OCI-LY3 (cell line): ENCODE results near the gene GPR155.

Source experiments
- H2AFZ ChIP-seq: fragments of 200-600, 300-600 bp; shearing (Covaris generic); 2 replicates; pipeline ENCODE4 v1.6.0; 2014; ENCODE audit warnings: antibody characterized with exemption, low read depth, low read length
- H3K27ac ChIP-seq: fragments of 200-600, 300-600 bp; sonication (generic); 2 replicates; pipeline ENCODE4 v1.5.1; 2014; ENCODE audit warnings: mild to moderate bottlenecking, low read length, moderate library complexity, mixed read lengths
- H3K27me3 ChIP-seq: fragments of 200-600, 300-600 bp; sonication (generic); 2 replicates; pipeline ENCODE4 v1.6.1; 2014; ENCODE audit warnings: low read depth, low read length, mixed read lengths
- H3K36me3 ChIP-seq: fragments of 200-600, 300-600 bp; sonication (generic); replicated peaks from 2 replicates; pipeline ENCODE3; 2014; ENCODE audit warnings: low read depth, low read length, mixed read lengths
- H3K4me1 ChIP-seq: fragments of 300-600, 200-600 bp; sonication (generic); 2 replicates; pipeline ENCODE4 v1.6.1; 2014; ENCODE audit warnings: low read length, mixed read lengths
- H3K4me2 ChIP-seq: fragments of 200-600, 300-600 bp; sonication (generic); 2 replicates; pipeline ENCODE4 v1.6.1; 2014; ENCODE audit warnings: low read length, mixed read lengths
- H3K4me3 ChIP-seq: fragments of 300-600, 200-600 bp; sonication (generic); 2 replicates; pipeline ENCODE4 v1.5.1; 2014; ENCODE audit warnings: antibody characterized with exemption, mild to moderate bottlenecking, low read length, moderate library complexity
- H3K79me2 ChIP-seq: fragments of 300-600, 200-600 bp; shearing (Covaris generic); 2 replicates; pipeline ENCODE4 v1.6.1; 2014; ENCODE audit warnings: mild to moderate bottlenecking, low read length, mixed read lengths
- H3K9ac ChIP-seq: fragments of 300-600, 200-600 bp; shearing (Covaris generic); 2 replicates; pipeline ENCODE4 v1.6.0; 2014; ENCODE audit warnings: mild to moderate bottlenecking, low read length, moderate library complexity
- H3K9me3 ChIP-seq: fragments of 200-600, 300-600 bp; shearing (Covaris generic); 2 replicates; pipeline ENCODE4 v1.6.1; 2014; ENCODE audit warnings: low read length, mixed read lengths; ENCODE audit not compliant: insufficient read depth
- H4K20me1 ChIP-seq: fragments of 200-600, 300-600 bp; sonication (generic); 2 replicates; pipeline ENCODE4 v1.6.1; 2016; ENCODE audit warnings: low read length, mixed read lengths; ENCODE audit not compliant: insufficient read depth
- EZH2phosphoT487 ChIP-seq: fragments of 200-600 bp; shearing (Covaris generic); IDR thresholded peaks from 2 replicates; pipeline ENCODE4 v1.6.1; 2018; ENCODE audit warnings: antibody characterized with exemption, mixed run types, low read depth
- TF ChIP-seq, protein P1 (sequence below): fragments of 200-600, 300-600 bp; sonication (generic); IDR thresholded peaks from 2 replicates; pipeline ENCODE4 v1.5.1; 2014; ENCODE audit warnings: antibody characterized with exemption, low read length, low read depth

GPR155 gene

GRCh38 chr2:174486563-174487107, at the start of gene GPR155:
TSS of gene GPR155 (minus strand) at chr2:174487029. CDS start at chr2:174481956, 5,073 bp downstream.
- H3K4me3 ChIP-seq, result peak within 1 kb of the TSS; percentile 91
- H3K4me1 ChIP-seq, result peaks cover 8% of the 10 kb centered on the region
- H3K9me3 ChIP-seq, result no peaks in the 10 kb centered on the region
- TF ChIP-seq, protein P1, sequence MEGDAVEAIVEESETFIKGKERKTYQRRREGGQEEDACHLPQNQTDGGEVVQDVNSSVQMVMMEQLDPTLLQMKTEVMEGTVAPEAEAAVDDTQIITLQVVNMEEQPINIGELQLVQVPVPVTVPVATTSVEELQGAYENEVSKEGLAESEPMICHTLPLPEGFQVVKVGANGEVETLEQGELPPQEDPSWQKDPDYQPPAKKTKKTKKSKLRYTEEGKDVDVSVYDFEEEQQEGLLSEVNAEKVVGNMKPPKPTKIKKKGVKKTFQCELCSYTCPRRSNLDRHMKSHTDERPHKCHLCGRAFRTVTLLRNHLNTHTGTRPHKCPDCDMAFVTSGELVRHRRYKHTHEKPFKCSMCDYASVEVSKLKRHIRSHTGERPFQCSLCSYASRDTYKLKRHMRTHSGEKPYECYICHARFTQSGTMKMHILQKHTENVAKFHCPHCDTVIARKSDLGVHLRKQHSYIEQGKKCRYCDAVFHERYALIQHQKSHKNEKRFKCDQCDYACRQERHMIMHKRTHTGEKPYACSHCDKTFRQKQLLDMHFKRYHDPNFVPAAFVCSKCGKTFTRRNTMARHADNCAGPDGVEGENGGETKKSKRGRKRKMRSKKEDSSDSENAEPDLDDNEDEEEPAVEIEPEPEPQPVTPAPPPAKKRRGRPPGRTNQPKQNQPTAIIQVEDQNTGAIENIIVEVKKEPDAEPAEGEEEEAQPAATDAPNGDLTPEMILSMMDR, result peak; percentile 21; the same call in 1 of the 2 replicates
- TF ChIP-seq EZH2phosphoT487, result no peak
- H2AFZ ChIP-seq, result peak within 1 kb of the TSS; percentile 91
- H3K27me3 ChIP-seq, result no peaks in the 10 kb centered on the region
- H3K9ac ChIP-seq, result peak within 1 kb of the TSS; percentile 81
- H3K79me2 ChIP-seq, result no peaks in the 10 kb centered on the region
- H4K20me1 ChIP-seq, result no peaks in the 10 kb centered on the region
- H3K27ac ChIP-seq, result peak within 1 kb of the TSS; percentile 56; the same call in 1 of the 2 replicates
- peak within 1 kb of the TSS; percentile 98 for H3K4me2 ChIP-seq
- no peaks in the 10 kb centered on the region for H3K36me3 ChIP-seq

GRCh38 chr2:174535757-174536703, 49.2 kb upstream of the GPR155 start:
- no peaks in the 10 kb centered on the region for H3K27me3 ChIP-seq
- no peaks in the 10 kb centered on the region for H4K20me1 ChIP-seq
- TF ChIP-seq, protein P1, result no peak
- TF ChIP-seq EZH2phosphoT487, result no peak
- no peaks in the 10 kb centered on the region for H3K79me2 ChIP-seq
- H3K4me2 ChIP-seq, result peak overlapping the region; percentile 28
- no peak overlapping the region for H3K9ac ChIP-seq
- no peaks in the 10 kb centered on the region for H3K36me3 ChIP-seq
- H3K4me3 ChIP-seq, result no peak overlapping the region
- H2AFZ ChIP-seq, result no peak overlapping the region
- no peaks in the 10 kb centered on the region for H3K9me3 ChIP-seq
- H3K27ac ChIP-seq, result no peak overlapping the region
- peaks cover 12% of the 10 kb centered on the region for H3K4me1 ChIP-seq

DNA sequence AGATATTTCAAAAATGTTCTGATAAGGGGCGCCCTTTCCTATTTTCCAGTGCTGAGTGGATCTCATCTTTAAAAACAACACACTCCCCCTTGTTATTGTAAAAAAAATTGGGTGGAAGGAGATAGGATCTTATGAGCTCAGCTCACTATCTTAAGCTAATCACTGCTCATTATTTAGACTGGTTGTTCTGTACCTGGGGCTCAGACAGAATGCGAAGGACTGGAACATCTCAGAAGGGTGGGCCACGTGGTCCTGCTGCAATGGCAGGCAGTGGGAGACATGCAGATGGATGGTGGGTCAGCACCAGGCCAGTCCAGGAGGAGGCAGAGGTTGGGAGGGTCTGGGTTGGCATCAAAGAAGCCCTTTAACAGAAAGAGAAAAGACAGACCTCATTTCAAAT, 48.3 kb upstream of the GPR155 start:
- no peak overlapping the region for H3K4me3 ChIP-seq
- H3K27me3 ChIP-seq, result no peaks in the 10 kb centered on the region
- no peaks in the 10 kb centered on the region for H4K20me1 ChIP-seq
- H3K4me2 ChIP-seq, result no peak overlapping the region
- peaks cover 12% of the 10 kb centered on the region for H3K4me1 ChIP-seq
- H3K9me3 ChIP-seq, result no peaks in the 10 kb centered on the region
- no peak overlapping the region for H3K9ac ChIP-seq
- H3K27ac ChIP-seq, result no peak overlapping the region
- TF ChIP-seq, protein P1, result no peak
- no peak for TF ChIP-seq EZH2phosphoT487
- no peaks in the 10 kb centered on the region for H3K36me3 ChIP-seq
- no peaks in the 10 kb centered on the region for H3K79me2 ChIP-seq
- no peak overlapping the region for H2AFZ ChIP-seq

DNA sequence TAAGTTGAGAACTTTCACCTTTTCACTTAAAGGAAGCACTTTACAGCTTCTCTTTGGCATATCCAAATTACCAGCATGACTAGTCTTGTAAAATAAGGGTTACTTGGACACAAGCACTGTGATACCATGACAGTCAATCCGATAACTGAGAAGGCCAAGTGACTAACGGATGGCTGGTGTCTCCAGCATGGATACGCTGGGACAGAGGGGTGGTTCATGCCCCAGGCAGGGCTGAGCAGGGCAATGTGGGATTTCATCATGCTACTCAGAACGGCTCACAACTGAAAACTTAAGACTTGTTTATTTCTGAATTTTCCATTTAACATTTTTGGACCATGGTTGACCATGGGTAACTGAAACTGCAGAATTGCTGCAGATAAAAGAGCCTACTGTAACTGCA, 43.1 kb upstream of the GPR155 start:
- H4K20me1 ChIP-seq, result no peaks in the 10 kb centered on the region
- H3K27me3 ChIP-seq, result no peaks in the 10 kb centered on the region
- H3K9me3 ChIP-seq, result no peaks in the 10 kb centered on the region
- H3K4me3 ChIP-seq, result no peak overlapping the region
- H3K36me3 ChIP-seq, result no peaks in the 10 kb centered on the region
- no peak overlapping the region; the same call in 1 of the 2 replicates for H2AFZ ChIP-seq
- no peak overlapping the region for H3K4me2 ChIP-seq
- no peaks in the 10 kb centered on the region for H3K79me2 ChIP-seq
- TF ChIP-seq EZH2phosphoT487, result no peak
- TF ChIP-seq, protein P1, result no peak
- no peaks in the 10 kb centered on the region for H3K4me1 ChIP-seq
- H3K9ac ChIP-seq, result no peak overlapping the region
- H3K27ac ChIP-seq, result no peak overlapping the region
